Measurements from ENCODE around the gene CEP295NL.

The CEP295NL gene

DNA sequence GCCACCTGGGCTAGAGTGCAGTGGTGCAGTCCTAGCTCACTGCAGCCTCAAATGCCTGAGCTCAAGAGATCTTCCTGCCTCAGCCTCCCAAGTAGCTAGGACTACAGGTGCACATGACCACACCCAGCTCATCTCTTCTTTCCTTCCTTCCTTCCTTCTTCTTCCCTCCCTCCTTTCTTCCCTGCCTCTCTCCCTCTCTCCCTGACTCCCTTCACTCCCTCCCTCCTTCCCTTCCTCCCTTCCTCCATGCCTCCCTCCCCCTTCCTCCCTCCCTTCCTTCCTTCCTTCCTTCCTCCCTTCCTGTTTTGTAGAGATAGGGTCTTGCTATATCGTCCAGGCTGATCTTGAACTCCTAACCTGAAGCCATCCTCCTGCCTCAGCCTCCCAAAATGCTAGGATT, 38.9 kb downstream of the CEP295NL start:
- DNase-seq (ENCODE audit: low spot score) = no peak

- no peak for DNase-seq (ENCODE audit: low spot score)
Measured at GRCh38 chr17:78862073-78863023, 40.7 kb downstream of the CEP295NL start.

GRCh38 chr17:78861229-78861628, 41.8 kb downstream of the CEP295NL start:
- no peak for DNase-seq (ENCODE audit: low spot score)

- no peak for DNase-seq (ENCODE audit: low spot score)
Measured at GRCh38 chr17:78859051-78859450, 44.0 kb downstream of the CEP295NL start.

DNA sequence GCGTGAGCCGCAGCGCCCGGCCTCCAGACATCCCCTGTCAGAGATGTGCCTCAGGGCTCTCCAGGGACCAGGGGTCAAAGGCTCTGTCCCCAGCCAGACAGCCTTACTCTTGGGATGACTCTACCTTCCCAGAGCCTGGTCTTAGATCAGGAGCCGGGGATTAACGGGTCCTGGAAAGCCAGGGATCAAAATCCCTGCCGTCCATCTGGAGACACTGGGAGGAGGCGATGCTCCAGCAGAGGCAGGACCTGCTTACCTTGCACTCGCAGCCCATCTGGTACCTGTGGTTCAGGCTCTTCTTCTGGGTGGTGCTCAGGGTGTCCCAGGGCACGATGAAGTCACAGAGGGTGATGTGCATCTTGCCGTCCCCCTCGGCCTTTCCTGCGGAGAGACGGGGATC, 45.7 kb downstream of the CEP295NL start:
- no peak for DNase-seq (ENCODE audit: low spot score)

DNA sequence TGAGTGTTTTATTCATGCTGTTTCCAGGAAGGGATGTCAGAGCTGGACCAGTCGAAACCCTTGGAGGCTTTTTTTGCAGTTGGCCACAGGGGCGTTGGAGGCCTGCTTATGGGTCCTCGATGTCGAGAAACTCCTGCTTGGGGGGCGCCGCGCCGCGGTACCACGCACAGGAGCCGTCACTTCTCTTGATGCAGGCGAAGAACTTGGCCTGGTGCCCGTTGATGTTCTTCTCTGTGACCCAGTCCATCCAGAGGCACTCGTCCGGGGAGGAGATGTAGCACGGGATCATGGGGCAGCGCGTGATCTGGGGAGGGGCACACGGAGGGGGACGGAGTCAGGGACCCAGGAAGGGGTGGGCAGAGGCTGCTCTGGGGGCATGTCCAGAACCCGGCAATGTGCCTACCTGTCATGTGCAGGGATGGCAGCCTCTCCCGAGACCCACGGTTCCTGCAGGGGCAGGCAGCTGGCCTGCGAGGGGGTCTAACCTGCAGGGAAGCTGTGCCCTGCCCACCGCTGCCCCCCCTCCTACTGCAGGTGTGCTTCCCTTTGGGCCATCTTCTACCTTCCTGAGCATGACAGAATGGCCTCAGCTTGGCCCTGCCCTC, 47.3 kb downstream of the CEP295NL start:
- no peak for DNase-seq (ENCODE audit: low spot score)

DNA sequence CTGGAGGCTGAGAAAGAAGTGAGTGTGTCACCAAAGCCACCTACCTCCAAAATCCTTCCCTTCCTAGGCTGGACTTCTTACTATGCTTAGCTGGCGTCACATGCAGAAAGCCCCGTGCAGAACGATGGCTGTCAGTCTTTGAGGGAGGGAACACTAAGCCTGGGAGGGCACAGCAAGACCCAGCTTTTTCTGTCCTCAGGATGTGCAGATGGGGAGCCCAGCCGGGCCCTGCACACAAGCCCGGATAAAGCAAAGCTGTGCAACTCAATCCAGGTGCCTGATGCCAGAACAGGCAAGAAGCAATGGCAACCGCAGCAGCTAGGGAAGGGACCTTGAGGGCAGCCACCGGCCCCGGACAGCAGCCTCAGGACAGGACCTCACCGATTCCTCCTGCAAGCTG, 48.5 kb downstream of the CEP295NL start:
- no peak for DNase-seq (ENCODE audit: low spot score)

DNA sequence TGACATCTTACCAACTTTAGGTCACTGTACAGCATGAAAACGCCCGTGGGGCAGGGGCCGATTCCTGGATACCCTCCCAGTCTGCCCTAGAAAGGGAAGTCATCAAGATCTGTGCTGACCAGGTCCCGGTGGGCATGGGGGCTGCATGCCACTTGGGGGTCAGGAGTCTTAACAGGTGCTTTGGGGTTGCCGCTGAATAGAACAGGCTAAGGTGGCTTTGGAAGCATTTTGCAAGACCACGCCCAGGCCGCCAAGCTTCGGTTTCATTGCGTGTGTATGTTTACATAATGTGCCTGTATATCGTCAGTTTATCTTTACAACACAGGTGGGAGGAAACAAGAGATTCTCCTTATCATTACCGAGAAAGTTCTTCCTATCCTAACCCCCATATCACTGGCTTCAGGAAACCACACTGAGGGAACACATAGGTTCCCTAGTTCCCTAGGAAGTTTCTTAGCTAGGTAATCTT, 49.0 kb downstream of the CEP295NL start:
- DNase-seq (ENCODE audit: low spot score) = no peak

DNA sequence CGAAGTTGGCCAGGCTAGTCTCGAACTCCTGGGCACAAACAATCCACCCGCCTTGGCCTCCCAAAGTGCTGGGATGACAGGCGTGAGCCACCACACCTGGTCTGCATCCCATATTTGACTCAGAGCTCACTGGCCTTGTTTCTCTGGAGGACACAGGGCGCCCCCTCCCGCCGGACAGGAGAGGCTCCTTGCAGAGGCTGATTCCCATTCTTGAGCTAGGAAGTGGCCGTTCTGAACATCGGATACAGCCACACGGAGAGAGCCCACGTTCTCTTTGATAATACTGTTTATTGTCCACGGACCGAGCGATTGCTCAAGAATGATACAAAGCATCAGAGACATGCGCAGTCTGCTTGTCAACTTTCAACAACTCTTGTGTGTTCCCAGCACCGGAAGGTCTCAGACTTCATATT, 50.3 kb downstream of the CEP295NL start:
- no peak for DNase-seq (ENCODE audit: low spot score)

GRCh38 chr17:78849026-78849425, 54.0 kb downstream of the CEP295NL start:
- DNase-seq (ENCODE audit: low spot score) = no peak

DNA sequence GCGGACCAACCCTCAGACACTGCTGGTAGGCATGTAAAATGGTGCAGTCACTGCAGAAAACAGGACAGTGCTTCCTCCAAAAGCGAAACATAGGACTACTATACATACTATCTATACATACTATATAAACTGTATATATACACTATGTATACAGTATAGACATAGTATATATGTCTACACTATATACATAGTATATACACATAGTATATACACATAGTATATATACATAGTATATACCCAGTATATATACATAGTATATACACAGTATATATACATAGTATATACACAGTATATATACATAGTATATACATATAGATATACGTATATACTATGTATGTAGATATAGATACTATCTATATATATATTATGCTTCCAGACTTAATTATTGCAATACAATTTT, 55.9 kb downstream of the CEP295NL start:
- no peak for DNase-seq (ENCODE audit: low spot score)

GRCh38 chr17:78844301-78845005, 58.5 kb downstream of the CEP295NL start:
- peak; percentile 57 for DNase-seq (ENCODE audit: low spot score)

DNA sequence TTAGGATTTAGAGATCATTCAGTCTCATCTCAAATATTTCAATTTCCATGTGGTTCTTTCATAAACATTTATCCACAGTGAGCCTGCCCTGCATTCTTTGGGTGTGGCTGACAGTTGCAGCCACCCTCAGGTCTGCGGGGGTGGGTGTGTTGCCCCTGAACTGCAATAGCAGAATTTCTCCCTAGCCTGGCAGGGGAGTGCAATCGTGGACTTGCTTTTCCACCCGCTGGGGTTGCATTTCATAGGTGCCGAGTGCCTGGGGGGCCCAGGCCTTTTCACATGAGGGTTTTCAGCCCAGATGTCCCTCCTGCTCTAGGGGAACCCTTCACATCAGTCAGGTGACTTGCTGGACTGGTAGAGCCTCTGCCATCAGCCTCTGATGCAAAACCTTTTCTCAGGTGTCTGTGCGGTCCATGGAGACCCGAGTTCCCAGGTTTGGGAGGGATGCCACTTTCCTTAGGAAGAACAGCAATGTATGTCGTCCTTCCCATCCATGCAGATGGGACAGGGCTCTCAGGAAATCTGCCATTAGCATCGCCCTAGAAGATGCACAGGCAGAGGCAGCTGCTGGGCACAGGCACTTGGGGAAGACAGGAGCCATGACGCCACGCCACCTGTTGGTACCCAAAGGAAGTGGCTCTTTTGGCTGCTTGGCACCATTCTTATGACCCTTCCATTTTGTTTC, 60.0 kb downstream of the CEP295NL start:
- DNase-seq (ENCODE audit: low spot score) = no peak

- peak; percentile 99 for DNase-seq (ENCODE audit: low spot score)
Measured at GRCh38 chr17:78840780-78841611, 62.0 kb downstream of the CEP295NL start, which contains the start of gene USP36. TSS of gene USP36 (minus strand) at chr17:78840814. CDS start at chr17:78836363, 4,451 bp downstream.
